Endometrial microvascular endothelial cells (primary cell): ENCODE data around the gene ILF3. TPM values are rescaled to one million over a fixed set of nuclear protein-coding genes. Genes with fewer than 3 reads are reported as not detected.

ENCODE experiments used
- in situ Hi-C: cut with HindIII; loops from 2 replicates; pipeline ENCODE4 v1.10.0; 2017; ENCODE audit warnings: low sequenced_read_pairs, low pct_unique_long_range_greater_than_20kb; ENCODE audit errors: inconsistent ontology term
- total RNA-seq: library from RNA; depleted of rRNA; stranded (reverse); fragments of >200 nt; gene quantifications from one replicate; pipeline ENCODE4 v1.2.3, GENCODE V29; 2015; ENCODE audit errors: inconsistent ontology term

ILF3 gene
- total RNA-seq, 1 donor from 2014 or later = 173 TPM

DNA sequence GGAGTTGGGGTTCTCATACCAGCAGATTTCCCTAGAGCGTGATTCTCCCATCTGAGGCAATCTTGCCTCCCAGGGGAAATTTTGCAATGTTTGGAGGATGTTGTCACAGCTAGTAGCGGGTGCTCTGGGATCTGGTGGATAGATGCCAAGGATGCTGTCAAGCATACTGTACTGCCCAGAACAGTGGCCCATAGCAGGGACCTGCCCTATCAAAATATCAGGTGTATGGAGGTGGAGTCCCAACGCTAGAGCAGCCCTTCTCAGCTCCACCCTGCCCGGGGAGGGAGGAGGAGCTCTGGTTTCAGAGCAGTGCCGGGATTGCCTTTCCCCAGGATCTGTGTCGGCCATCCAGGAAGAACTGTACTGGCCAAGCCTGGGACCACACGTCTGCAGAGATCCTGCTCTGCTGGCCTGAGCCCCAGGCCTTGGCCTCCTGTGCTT, 36.2 kb downstream of the ILF3 start:
- in situ Hi-C loops = no loop called here

DNA sequence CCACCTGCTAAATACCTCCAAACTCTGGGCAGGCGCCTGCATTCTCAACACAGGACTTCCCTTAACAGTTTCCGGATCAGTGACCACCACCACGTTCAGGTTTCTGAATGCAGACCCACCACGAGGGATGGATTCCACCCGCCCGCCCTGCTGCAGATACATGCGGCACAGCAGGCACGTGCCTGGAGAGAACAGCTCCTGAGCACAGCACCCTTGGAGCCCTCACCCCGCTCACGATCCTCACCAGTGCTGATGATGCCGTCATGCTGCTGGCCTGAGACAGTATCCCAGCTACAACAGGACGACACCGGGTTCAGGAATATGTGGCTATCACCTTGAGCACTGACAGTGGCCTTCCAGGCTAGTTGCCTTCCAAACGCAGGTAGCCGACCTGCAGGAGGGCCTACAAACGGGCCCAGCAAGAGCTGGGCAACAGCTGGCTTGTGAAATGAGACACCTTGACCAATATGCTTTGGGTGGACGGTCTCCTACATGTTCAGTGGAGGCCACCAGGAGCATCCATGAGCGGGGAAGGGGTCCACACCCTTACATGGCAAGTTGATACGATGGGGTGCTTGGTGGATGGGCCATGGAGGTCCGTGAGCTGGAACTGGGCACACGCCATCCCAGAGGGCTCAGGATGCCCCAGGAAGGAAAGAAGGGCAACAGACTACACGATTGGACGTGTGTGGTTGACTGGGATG, 37.2 kb downstream of the ILF3 start:
- in situ Hi-C loops = no loop called here

DNA sequence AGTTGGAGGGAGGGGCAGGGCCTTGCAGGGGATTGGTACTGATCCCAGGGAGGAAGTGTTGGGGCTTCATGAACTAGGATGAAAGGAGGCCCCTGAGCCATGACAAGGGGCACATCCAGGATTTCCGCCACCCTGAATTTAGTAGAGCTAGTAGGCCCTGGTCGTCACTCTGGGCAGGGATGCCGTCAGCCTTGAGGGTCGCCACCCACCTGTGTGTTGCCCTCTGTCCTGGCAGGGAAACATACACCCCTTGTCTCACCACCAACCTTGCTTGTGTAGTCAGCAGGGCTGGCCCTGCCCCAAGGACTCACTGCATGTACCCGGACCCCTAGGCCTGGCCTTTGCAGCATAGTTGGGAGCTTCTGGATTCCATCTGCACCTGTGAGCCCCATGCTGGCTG, 37.7 kb downstream of the ILF3 start:
- in situ Hi-C loops = no loop called here

DNA sequence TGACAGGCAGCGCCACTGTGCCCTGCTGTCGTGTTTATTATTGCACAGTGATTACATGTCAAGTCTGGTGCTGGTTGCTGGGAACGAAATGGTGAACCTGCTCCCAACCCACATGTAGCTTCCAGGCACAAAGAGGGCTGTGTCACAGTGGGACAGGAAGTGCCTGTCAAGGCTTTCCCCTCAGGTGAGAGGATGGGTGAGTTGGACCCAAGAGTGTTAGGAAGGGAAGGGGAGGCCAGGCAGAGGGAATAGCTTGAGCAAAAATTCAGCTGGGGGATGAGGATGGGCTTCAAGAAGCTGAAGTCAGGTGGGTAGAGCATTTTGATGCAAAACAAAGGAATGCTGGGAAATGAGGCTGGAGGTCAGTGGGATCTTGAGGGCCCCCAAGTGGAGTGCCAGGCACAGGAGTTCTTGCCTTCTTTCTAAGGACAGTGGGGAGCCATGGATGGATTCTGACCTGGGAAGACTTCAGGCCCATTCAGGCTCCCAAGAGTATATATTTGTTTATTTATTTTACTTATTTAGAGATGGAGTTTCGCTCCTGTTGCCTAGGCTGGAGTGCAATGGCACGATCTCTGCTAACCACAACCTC, 38.6 kb downstream of the ILF3 start:
- in situ Hi-C loops = no loop called here

DNA sequence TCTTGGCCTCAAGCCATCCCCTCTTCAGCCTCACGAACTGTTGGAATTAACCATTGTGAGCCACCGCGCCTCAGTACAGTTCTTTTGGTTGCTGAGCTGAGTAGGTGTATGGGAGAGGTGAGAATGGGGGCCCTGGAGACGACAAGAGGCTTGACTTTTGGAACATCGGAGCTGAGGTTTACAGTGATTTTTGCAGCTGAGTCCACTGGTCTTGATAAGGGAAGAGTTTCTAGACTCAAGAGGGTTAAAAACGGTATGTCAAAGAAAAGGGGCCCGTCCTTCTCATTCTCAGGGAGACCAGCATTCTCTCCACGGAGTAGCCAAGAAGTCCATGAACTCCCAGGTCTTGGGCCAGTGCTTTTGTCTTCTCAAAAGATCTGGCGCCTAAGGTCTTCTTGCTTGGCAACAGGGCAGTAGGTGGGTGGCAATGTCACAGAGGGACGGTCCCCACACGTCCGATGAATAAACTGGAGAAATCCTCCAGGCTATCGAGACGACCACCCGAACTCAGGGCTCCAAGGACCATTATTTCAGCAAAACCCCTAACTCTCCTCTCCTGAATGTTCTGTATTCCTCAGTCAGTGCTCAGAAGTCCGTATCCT, 40.7 kb downstream of the ILF3 start:
- in situ Hi-C loops = no loop called here

DNA sequence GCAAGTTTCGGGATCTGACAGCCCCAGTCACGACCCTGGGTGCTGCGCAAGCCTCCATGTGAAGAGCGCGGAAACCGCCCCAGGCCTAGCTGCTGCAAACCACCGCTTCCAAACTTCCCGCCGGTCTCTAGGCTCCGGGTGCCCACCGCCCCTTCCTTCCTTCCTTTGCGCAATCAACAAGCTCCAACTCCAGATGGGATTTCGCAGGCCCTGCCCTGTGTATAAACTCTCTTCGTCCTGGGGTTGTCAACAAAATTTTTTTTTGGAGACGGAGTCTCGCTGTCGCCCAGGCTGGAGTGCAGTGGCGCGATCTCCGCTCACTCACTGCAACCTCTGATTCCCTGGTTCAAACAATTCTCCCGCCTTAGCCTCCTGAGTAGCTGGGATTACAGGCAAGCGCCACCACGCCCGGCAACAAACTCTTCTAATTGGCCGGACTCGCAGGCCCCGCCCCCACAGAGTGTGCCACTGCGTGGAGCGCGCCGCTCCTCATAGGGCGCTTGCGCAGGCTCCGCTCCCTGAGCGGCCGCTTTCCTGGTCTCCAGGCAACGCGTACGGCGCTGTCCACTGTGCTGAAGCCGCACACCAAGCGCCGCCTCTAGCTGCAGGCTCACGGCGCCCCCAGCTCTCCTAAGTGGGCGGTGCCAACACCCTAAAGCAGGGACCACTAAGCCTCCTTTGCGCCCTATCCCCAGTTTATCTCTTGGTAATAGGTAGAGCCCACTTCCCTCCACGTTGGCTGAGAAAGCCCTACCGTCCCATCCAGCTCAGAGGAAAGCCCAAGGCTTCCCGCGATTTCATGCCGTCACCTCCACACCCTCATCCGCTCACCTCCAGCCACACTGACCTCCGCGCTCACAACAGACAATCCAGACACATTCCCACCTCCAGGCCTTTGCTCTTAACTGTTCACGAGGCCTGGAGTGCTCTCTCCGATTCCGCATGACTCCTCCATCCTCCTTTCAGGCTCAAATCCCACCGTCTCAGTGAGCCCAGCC, 41.6 kb downstream of the ILF3 start:
- in situ Hi-C loops = no loop called here

DNA sequence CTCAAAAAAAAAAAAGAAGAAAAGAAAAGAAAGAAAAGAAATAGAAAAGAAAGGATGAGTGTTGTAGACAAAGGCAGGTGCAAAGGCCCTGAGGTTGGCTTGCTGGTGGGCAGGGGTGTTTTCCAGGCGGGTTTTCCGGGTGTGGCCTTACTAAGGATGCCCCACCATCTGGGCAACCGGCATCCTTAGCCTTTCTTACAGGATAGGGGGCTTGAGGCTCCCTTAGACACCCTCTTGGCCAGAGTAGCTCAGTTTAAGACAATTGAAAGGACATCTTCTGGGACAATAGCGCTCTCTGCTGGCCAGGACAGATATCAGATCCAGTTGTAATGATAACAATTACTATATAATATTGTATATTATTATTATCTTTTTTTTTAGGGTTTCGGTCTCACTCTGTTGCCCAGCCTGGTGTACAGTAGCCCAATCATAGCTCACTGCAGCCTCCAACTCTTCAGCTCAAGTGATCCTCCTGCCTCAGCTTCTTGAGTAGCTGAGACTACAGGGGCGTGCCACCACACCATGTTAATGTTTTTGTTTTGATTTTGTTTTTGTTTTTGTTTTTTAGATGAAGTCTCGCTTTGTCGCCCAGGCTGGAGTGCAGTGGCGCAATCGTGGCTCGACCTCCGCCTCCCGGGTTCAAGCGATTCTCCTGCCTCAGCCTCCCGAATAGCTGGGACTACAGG, 45.6 kb downstream of the ILF3 start:
- in situ Hi-C loops = no loop called here

DNA sequence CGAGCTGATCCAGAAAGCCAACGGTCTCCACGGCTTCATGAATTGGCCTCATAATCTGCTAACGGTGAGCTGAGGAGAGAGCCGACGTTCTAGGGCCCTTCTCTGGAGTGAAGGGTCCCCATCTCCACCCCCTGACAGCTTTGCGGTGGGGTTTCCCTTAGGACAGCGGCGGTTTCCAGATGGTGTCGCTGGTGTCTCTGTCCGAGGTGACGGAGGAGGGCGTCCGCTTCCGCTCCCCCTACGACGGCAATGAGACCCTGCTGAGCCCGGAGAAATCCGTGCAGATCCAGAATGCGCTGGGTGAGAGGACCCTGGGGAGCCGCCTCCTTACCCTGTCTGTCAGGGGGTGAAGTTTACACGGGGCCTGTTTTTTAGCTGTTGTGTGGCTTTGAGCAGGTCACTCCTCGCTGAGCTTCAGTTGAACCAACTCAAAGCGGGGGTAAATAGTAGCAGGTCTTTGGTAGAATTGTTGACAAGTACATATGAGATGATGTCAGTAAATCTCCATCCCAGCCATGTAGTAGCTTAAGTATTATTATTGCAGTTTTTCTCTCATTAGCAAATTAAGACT, 47.9 kb downstream of the ILF3 start:
- in situ Hi-C loops = no loop called here

DNA sequence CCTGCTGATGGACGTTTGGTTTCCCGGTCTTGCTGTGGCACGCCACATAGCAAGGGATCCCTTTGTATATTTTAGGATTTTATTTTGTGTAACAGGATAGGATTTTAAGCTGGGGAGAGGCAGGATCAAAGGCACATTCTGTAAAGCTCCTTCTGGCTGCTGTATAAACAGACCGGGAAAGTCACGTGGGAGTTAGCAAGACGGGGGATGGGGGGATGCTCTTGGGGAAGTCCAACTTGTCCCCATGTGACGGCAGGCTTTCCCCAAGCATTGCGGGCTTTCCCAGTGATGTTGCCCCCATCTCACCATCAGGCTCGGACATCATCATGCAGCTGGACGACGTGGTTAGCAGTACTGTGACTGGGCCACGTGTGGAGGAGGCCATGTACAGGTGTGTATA, 52.8 kb downstream of the ILF3 start:
- in situ Hi-C loops = no loop called here

DNA sequence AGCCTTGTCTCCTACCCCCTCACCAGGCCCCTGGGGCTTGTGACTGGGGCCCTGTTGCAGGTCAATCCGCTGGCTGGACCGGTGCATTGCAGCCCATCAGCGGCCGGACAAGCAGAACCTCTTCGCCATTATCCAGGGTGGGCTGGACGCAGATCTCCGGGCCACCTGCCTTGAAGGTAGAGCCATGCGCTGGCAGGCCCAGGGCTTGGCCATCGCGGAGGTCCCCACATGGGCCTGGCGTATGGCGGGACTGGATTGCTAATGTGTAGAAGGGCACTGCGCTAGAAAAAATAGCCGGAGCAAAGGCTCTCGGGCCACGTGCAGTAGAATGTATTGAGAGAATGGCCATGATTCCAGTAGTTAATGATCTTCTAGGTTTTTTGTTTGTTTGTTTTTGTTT, 53.3 kb downstream of the ILF3 start:
- in situ Hi-C loops = no loop called here

DNA sequence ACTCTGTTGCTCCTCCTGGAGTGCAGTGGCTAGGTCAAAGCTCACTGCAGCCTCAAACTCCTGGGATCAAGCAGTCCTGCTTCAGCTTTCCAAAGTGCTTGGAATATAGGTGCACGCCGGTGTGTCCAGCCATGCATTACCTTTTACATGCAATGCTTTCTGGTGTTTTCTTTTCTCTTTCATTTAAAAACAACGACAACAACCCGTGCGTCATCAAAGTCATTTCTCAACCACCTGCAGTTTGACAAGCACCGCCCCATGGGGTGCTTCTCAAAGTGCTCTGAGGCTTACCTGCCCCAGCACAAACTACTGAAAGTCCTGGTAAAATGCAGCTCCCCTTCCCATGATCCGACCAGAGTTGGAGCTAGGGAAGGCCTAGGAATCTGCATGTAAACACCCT, 54.1 kb downstream of the ILF3 start:
- in situ Hi-C loops = no loop called here

DNA sequence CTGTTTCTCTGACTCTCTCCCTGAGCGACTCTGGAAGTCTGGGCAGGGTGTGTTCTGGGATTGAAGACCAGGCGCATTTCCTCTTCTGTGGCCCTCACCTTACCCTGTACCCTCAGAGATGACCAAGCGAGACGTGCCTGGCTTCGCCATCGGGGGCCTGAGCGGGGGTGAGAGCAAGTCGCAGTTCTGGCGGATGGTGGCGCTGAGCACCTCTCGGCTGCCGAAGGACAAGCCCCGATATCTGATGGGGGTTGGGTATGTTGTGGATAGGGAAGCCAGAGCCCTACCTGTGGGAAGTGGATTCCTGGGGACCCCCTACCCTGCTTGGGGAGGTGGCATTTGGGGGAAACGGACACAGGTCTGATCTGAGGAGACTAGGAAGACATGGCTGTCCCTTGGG, 57.9 kb downstream of the ILF3 start:
- in situ Hi-C loops = no loop called here

DNA sequence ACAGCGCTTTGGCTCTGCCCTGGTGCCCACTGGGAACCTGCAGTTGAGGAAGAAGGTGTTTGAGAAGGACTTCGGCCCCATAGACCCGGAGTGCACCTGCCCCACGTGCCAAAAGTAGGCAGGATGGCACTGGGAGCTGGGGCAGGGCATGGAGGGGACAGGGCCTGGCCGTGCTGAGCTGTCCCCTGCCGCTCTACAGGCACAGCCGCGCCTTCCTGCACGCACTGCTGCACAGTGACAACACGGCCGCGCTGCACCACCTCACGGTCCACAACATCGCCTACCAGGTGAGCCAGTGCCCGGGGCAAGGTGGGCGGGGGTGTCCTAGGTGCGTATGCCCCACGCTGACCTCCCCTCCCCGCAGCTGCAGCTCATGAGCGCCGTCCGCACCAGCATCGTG, 58.6 kb downstream of the ILF3 start:
- in situ Hi-C loops = no loop called here

DNA sequence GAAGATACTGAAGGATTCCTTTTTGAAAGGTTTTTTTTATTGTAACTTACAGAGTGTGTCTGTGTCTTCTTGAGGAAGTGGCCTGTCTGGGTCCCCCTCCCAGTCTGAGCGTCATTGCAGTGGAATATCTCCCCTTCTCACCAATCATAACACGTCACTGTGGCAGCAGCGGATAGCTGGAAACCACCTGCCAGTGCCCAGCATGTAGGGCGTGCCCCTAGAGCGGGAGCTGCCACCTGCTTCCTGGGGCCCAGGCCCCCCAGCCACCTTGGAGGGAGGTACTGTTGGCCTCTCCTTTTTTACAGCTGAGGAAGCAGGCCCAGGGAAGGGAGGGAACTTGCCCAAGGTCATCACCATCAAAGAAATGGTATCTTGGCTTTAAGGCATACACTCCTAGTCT, 59.2 kb downstream of the ILF3 start:
- in situ Hi-C loops = no loop called here

DNA sequence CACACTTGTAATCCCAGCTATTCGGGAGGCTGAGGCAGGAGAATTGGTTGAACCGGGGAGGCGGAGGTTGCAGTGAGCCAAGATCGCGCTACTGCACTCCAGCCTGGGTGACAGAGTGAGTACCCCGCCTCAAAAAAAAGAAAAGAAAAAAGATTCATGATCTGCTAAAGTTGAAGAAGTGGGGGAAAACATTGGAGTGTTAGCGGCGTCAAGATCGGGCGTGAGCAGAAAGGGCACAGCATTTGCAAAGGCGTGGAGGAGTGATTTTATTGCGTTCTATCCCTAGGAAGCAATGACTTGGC, 62.9 kb downstream of the ILF3 start:
- in situ Hi-C loops = no loop called here

DNA sequence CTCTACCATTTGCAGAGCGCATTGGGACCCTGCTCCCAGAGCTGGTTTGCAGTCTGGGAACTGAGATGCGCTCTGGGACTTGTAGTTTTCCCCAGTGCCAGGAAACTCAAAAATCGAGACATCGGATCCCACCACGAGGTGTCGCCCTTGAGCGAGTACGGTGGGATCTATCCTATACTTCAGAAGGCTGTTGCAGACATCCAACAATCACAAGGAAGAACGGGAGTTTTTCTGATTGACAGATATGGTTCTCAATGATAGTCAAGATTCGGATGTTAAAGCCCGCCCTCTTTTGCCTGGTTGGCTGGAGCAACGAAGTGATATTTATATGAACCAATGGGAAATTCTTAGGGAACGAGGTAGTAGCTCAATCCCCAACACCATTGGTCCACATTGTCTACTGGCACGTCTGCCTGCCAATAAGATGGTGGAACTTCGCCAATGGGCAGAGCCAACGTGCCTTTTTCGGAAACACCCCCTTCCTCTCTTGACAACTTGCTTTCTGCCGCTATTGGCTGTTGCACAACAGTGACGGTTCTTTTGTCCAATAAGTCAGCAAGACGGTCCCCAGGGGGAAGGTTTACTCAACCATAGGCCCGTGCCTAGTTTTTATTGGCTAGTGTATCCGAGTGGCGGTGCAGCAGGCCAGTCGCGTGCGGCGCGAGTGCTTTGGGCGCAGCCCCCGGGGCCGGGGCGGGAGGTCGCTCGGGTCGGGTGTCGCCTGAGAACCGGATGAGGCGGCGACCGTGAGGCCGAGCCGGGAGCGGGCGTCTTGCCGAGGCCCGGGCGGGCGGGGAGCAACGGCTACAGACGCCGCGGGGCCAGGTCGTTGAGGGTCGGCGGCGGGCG, 63.4 kb downstream of the ILF3 start, which contains the start of gene DNM2:
Gene DNM2, plus strand, starts transcription at position 724 of the 849 bp plus-strand sequence. CDS start 164 bp downstream, outside the sequence.
- in situ Hi-C loops = no loop called here

DNA sequence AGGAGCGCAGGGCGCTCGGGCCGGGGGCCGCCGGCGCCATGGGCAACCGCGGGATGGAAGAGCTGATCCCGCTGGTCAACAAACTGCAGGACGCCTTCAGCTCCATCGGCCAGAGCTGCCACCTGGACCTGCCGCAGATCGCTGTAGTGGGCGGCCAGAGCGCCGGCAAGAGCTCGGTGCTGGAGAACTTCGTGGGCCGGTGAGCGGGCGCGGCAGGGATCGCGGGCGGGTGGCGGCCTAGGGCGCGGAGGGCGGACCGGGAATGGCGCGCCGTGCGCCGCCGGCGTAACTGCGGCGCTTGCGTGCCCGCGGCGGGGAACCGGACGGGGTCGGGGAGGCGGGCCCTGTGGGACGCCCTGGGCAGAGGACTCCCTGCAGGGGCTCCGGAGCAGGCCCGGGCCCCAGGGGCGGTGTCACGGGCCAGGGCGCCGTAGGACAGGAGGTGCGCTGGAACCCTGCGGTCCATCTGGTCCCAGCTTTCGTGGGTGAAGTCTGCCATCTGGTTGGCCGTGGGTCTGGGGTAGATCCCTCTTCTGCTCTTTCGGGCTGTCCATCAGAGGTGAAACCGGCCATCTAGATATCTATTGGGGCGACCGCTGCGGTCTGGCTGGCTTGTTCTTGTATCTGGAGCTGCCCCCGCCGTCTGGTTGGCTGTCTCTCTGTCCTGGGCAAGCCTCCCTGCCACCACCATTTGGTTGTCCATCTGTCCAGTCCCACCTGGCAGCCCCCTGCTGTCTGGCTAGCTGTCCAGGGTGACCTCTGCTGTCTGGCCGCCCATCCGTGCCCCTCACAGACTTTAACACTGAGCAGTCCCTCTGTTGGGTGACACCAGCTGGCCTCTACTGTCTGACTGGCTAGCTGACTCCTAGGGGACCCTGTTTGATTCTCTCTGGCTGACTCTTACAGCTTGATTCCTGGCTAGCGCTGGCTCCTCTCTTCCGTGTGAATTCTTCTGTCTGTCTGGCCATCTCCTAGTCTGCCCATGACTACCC, 64.4 kb downstream of the ILF3 start:
- in situ Hi-C loops = no loop called here
